Stimulated activated CD8-positive, alpha-beta memory T cell treated with anti-CD3 and anti-CD28 coated beads, Interleukin-12 subunit alpha, Interleukin-12 subunit beta, amount 100 ng/mL, for 1 hour (primary cell): ENCODE measurements around the gene CDRT4.
"Not testable (repeated sequence)": the region's sequence is repeated elsewhere in the genome, so short reads cannot be mapped to it uniquely, and the experiment has no call there.

Source experiments
- DNase-seq: peaks from one replicate; pipeline ENCODE4 v3.0.0-alpha.2; 2020; ENCODE audit warnings: low read depth

The CDRT4 gene

GRCh38 chr17:15456972-15457722 is 10.3 kb downstream of the CDRT4 start:
- DNase-seq, result no peak

- no peak for DNase-seq
Observed at GRCh38 chr17:15456496-15456895, 10.9 kb downstream of the CDRT4 start.

DNA sequence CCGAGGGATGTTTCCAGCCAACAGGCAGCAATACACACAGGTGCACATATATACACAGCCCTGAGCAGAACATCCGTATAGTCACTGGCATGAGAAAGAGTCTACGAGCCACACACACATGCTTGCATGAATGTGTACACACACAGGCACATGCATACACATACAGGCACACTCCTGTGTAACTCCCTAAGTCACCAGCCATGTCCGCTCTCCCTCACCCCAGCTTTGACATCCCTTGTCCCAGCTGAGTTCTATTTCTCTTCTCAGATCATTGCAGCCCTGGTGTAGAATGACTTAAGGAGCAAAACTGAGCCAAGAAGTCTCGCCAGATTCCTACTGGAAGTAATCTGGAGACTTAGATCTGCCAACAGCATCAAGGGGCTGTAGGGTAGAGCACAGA is 13.1 kb downstream of the CDRT4 start:
- DNase-seq, result no peak

GRCh38 chr17:15453782-15454181 is 13.6 kb downstream of the CDRT4 start:
- DNase-seq, result no peak

GRCh38 chr17:15453246-15453645 is 14.2 kb downstream of the CDRT4 start:
- no peak for DNase-seq

- no peak for DNase-seq
Observed at GRCh38 chr17:15452746-15453145, 14.7 kb downstream of the CDRT4 start.

GRCh38 chr17:15451680-15452079 is 15.7 kb downstream of the CDRT4 start:
- DNase-seq, result no peak

DNA sequence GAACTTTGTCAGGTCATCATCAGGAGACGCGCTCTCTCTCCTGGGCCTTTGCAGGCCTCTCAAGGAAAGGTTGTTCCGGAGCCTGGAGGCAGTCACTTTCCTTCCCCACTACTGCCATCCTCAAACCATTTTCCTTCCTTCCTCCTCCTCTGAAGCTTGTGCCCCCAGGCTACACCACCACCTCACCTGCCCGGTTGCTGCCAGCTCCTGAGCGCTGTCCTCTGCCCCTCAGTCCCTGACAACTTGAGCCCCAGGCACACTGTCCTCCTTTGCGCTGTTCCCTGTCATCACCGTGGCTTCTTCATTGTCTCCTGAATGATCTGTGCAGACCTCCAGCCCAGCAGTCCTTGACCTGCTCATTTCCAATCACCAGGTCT is 18.9 kb downstream of the CDRT4 start:
- no peak for DNase-seq

- no peak for DNase-seq
Observed at GRCh38 chr17:15447928-15448579, 19.4 kb downstream of the CDRT4 start.

DNA sequence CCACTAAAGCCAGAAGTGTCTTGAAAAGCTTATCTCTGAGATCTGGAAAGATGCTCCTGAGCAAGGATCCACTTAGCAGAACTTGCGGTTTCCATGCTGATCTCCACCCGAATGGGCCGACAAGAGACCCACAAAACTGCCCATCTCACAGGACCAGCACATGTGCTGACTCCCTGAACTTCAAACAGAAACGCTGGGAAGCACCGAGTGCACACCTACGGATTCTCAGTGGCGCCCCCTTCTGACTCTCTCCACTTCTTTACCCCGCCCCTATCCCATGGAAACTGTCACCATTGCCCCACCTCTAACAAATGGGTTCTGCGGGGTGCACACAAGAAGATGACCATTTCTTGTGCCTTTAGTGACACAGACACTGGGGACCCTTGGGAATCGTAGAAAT is 21.4 kb downstream of the CDRT4 start:
- DNase-seq, result no peak

GRCh38 chr17:15444805-15445204 is 22.6 kb downstream of the CDRT4 start:
- DNase-seq, result no peak

GRCh38 chr17:15442311-15443180 is 24.9 kb downstream of the CDRT4 start:
- DNase-seq, result no peak

- no peak for DNase-seq
Observed at GRCh38 chr17:15441315-15441714, 26.1 kb downstream of the CDRT4 start.

- no peak for DNase-seq
Observed at GRCh38 chr17:15440347-15440746, 27.1 kb downstream of the CDRT4 start.

- DNase-seq, result not testable (repeated sequence)
Observed at GRCh38 chr17:15439205-15439985, 28.0 kb downstream of the CDRT4 start.

GRCh38 chr17:15438491-15439105 is 28.8 kb downstream of the CDRT4 start:
- DNase-seq, result no peak

DNA sequence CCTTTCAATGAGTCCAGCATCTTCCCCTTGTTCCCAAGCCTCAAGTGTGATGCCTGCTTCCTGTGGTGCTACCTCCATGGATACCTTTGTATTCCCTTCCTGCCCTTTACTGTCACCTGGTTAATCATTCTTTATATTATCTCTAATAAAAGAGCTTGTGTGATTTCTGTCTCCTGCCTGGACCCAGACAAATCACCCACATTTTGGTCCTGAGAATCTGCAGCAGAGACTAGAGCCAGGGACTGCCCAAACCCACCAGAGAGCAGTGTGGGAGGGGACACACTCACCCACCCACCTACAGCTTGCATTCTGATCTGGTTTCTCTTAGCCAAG is 30.2 kb downstream of the CDRT4 start:
- DNase-seq, result no peak

- DNase-seq, result no peak
Observed at GRCh38 chr17:15436473-15437302, 30.7 kb downstream of the CDRT4 start.

- no peak for DNase-seq
Observed at GRCh38 chr17:15434956-15435355, 32.5 kb downstream of the CDRT4 start.

- DNase-seq, result no peak
Observed at GRCh38 chr17:15432807-15433611, 34.4 kb downstream of the CDRT4 start.
